HepG2 (cell line): ENCODE data around the gene RBP4. TPM values are rescaled to one million over a fixed set of nuclear protein-coding genes. Genes with fewer than 3 reads are reported as not detected.

Experiments
- AGO2 ChIP-seq: fragments of 200-400 bp; formaldehyde crosslinking; optimal IDR thresholded peaks from 2 replicates; pipeline ENCODE3; 2017; ENCODE audit warnings: mild to moderate bottlenecking, low read depth, low read length, moderate library complexity
- ARID5B ChIP-seq: IDR thresholded peaks from 2 replicates; pipeline ENCODE4 v1.4.0; 2020; ENCODE audit warnings: mild to moderate bottlenecking, missing genetic modification reagents
- FLYWCH1 ChIP-seq: sonication (generic); formaldehyde crosslinking; IDR thresholded peaks from 2 replicates; pipeline ENCODE4 v1.8.1; 2023; ENCODE audit warnings: mild to moderate bottlenecking, missing genetic modification reagents
- HNF4A ChIP-seq: sonication (generic); formaldehyde crosslinking; IDR thresholded peaks from 2 replicates; pipeline ENCODE4 v1.4.0; 2020; ENCODE audit warnings: missing genetic modification reagents
- HNRNPLL ChIP-seq: fragments of 200-400 bp; formaldehyde crosslinking; IDR thresholded peaks from 2 replicates; pipeline ENCODE4 v1.6.1; 2017; ENCODE audit warnings: mild to moderate bottlenecking, low read depth, low read length; ENCODE audit not compliant: poor library complexity, severe bottlenecking
- KDM5B ChIP-seq: sonication (generic); formaldehyde crosslinking; IDR thresholded peaks from 2 replicates; pipeline ENCODE4 v1.4.0; 2020; ENCODE audit warnings: missing genetic modification reagents, mild to moderate bottlenecking, borderline replicate concordance
- KLF12 ChIP-seq: sonication (generic); formaldehyde crosslinking; IDR thresholded peaks from 2 replicates; pipeline ENCODE4 v1.4.0; 2020; ENCODE audit warnings: missing genetic modification reagents, borderline replicate concordance
- MED1 ChIP-seq: sonication (generic); formaldehyde crosslinking; IDR thresholded peaks from 2 replicates; pipeline ENCODE4 v1.4.0; 2020; ENCODE audit warnings: missing genetic modification reagents
- MYPOP ChIP-seq: sonication (generic); formaldehyde crosslinking; IDR thresholded peaks from 2 replicates; pipeline ENCODE4 v1.8.1; 2023; ENCODE audit warnings: mild to moderate bottlenecking, moderate library complexity, missing genetic modification reagents
- PHF21A ChIP-seq: sonication (generic); formaldehyde crosslinking; IDR thresholded peaks from 2 replicates; pipeline ENCODE4 v1.5.0; 2020; ENCODE audit warnings: mild to moderate bottlenecking, missing genetic modification reagents
- SAP130 ChIP-seq: IDR thresholded peaks from 2 replicates; pipeline ENCODE4 v1.6.1; 2016; ENCODE audit warnings: low read depth
- THAP11 ChIP-seq: IDR thresholded peaks from 2 replicates; pipeline ENCODE4 v1.6.1; 2016; ENCODE audit warnings: missing biosample characterization, missing genetic modification reagents
- YEATS4 ChIP-seq: sonication (generic); formaldehyde crosslinking; IDR thresholded peaks from 2 replicates; pipeline ENCODE4 v1.4.0; 2020; ENCODE audit warnings: missing genetic modification reagents, borderline replicate concordance
- ZBTB8A ChIP-seq: sonication (generic); formaldehyde crosslinking; IDR thresholded peaks from 2 replicates; pipeline ENCODE4 v1.4.0; 2020; ENCODE audit warnings: mild to moderate bottlenecking, low read depth, missing genetic modification reagents, borderline replicate concordance
- ZNF770 ChIP-seq: sonication (generic); formaldehyde crosslinking; IDR thresholded peaks from 2 replicates; pipeline ENCODE4 v1.5.0; 2020; ENCODE audit warnings: mild to moderate bottlenecking, missing genetic modification reagents
- polyA plus RNA-seq, 8 experiments: library from polyadenylated mRNA; depleted of rRNA in 3 of 8; stranded (reverse) in 7 of 8; unstranded in 1 of 8; fragments of >200 nt; fragmentation: Illumina TruSeq in 4 of 8; extraction: Trizol in 4 of 8; gene quantifications; 2 replicates each; pipeline versions ENCODE4 v1.2.1 to v1.2.3, GENCODE V29; 2011 to 2016; ENCODE audit warnings: low read depth in 4 of 8, missing spikeins in 1 of 8, mixed read lengths in 1 of 8; ENCODE audit not compliant: insufficient read depth in 1 of 8
- total RNA-seq, 5 experiments: library from RNA; depleted of rRNA; stranded (reverse); fragments of >200 nt; fragmentation: Illumina TruSeq; extraction: Trizol; gene quantifications; 2 replicates each; pipeline ENCODE4 v1.2.3, GENCODE V29; 2016; ENCODE audit warnings: low read depth in 1 of 5

Gene RBP4
- total and polyA plus RNA-seq, 2 of the 13 experiments (the other 11 are each of a cell fraction or from before 2014, with no cell fraction given): 642 to 931 TPM

- TF ChIP-seq ZNF770: no peak
- TF ChIP-seq YEATS4 (CRISPR knock-in tag): no peak
- TF ChIP-seq KLF12 (CRISPR knock-in tag): no peak
- no peak for TF ChIP-seq ARID5B
- peak; percentile 5; the same call in 1 of the 2 replicates for TF ChIP-seq PHF21A (CRISPR knock-in tag)
- TF ChIP-seq MED1 (CRISPR knock-in tag): peak; percentile 61
- no peak for TF ChIP-seq ZBTB8A
- peak; percentile 46; the same call in 1 of the 2 replicates for TF ChIP-seq KDM5B (CRISPR knock-in tag)
- TF ChIP-seq SAP130 (CRISPR knock-in tag): peak; percentile 53
- no peak for TF ChIP-seq FLYWCH1 (CRISPR knock-in tag)
- TF ChIP-seq HNRNPLL: peak; percentile 97
- TF ChIP-seq AGO2: peak; percentile 91
- TF ChIP-seq HNF4A (CRISPR knock-in tag): peak; percentile 31; the same call in 1 of the 2 replicates
- TF ChIP-seq MYPOP (CRISPR knock-in tag): no peak; the same call in 1 of the 2 replicates
- no peak for TF ChIP-seq THAP11 (CRISPR knock-in tag)
These were observed 439 bp downstream of the RBP4 start (continued) for GRCh38 chr10:93600446-93601145.
